ENCODE results near the gene LINC01488.

The LINC01488 gene

GRCh38 chr11:69443138-69443967 lies 38.1 kb upstream of the LINC01488 start (continued):
- no peak for TF ChIP-seq ZBTB10 (tag by site-specific recombination; IDR thresholded peaks at IDR 0.05)
- TF ChIP-seq MYNN (tag by site-specific recombination; IDR thresholded peaks at IDR 0.05; ENCODE audit: borderline replicate concordance), result no peak
- peak; percentile 26 for TF ChIP-seq ZBTB26 (tag by site-specific recombination; optimal IDR thresholded peaks at IDR 0.05)
- no peak for TF ChIP-seq ZNF223 (tag by site-specific recombination; IDR thresholded peaks at IDR 0.05)
- TF ChIP-seq ZNF837 (tag by site-specific recombination; IDR thresholded peaks at IDR 0.05), result no peak
- TF ChIP-seq ZIC2 (tag by site-specific recombination; IDR thresholded peaks at IDR 0.05), result 0 out of 2 replicates have a peak, but pooled peaks have one; percentile 18
- no peak for TF ChIP-seq ZNF404 (tag by site-specific recombination; IDR thresholded peaks at IDR 0.05)
- no peak for TF ChIP-seq SCRT2 (tag by site-specific recombination; IDR thresholded peaks at IDR 0.05)
- no peak for TF ChIP-seq ZNF292 (tag by site-specific recombination; IDR thresholded peaks at IDR 0.05; ENCODE audit: borderline replicate concordance, low read depth)
- no peak for TF ChIP-seq ZNF521 (tag by site-specific recombination; IDR thresholded peaks at IDR 0.05)
- peak; percentile 70 for TF ChIP-seq ZFHX2 (tag by site-specific recombination; conservative IDR thresholded peaks at IDR 0.05)
- TF ChIP-seq ZNF518A (tag by site-specific recombination; conservative IDR thresholded peaks at IDR 0.05; ENCODE audit: low read depth), result no peak
- no peak for TF ChIP-seq ZNF19 (tag by site-specific recombination; IDR thresholded peaks at IDR 0.05; ENCODE audit: low read depth)
- no peak for TF ChIP-seq ZNF202 (tag by site-specific recombination; IDR thresholded peaks at IDR 0.05; ENCODE audit: borderline replicate concordance)
- TF ChIP-seq ZNF24 (tag by site-specific recombination; IDR thresholded peaks at IDR 0.05), result no peak
- no peak for TF ChIP-seq ZNF175 (tag by site-specific recombination; IDR thresholded peaks at IDR 0.05)
- TF ChIP-seq GFI1B (tag by site-specific recombination; IDR thresholded peaks at IDR 0.05), result no peak
- TF ChIP-seq ZNF350 (tag by site-specific recombination; IDR thresholded peaks at IDR 0.05), result no peak
- no peak for TF ChIP-seq ZNF48 (tag by site-specific recombination; IDR thresholded peaks at IDR 0.05)
- no peak for TF ChIP-seq ZSCAN16 (tag by site-specific recombination; IDR thresholded peaks at IDR 0.05)
- no peak for TF ChIP-seq ZSCAN5A (tag by site-specific recombination; IDR thresholded peaks at IDR 0.05)
- no peak for TF ChIP-seq ZXDB (tag by site-specific recombination; IDR thresholded peaks at IDR 0.05)
- TF ChIP-seq ZNF398 (tag by site-specific recombination; IDR thresholded peaks at IDR 0.05), result no peak
- no peak for TF ChIP-seq ZNF184 (tag by site-specific recombination; IDR thresholded peaks at IDR 0.05)
- TF ChIP-seq SP2 (tag by site-specific recombination; IDR thresholded peaks at IDR 0.05), result peak; percentile 74
- TF ChIP-seq ZSCAN30 (tag by site-specific recombination; IDR thresholded peaks at IDR 0.05), result peak; percentile 88
- TF ChIP-seq ZNF664 (tag by site-specific recombination; IDR thresholded peaks at IDR 0.05), result no peak
- TF ChIP-seq ZBTB8A (tag by site-specific recombination; IDR thresholded peaks at IDR 0.05), result peak; percentile 42; the same call in 1 of the 2 replicates
- no peak for TF ChIP-seq ZNF2 (tag by site-specific recombination; IDR thresholded peaks at IDR 0.05)
